Measurements from ENCODE around the gene CDKAL1. TPM values are rescaled to one million over a fixed set of nuclear protein-coding genes. Genes with fewer than 3 reads are reported as not detected.

Gene CDKAL1
- total and polyA plus RNA-seq, 11 donors: 3.2 to 14.3 (median 9.3) TPM

DNA sequence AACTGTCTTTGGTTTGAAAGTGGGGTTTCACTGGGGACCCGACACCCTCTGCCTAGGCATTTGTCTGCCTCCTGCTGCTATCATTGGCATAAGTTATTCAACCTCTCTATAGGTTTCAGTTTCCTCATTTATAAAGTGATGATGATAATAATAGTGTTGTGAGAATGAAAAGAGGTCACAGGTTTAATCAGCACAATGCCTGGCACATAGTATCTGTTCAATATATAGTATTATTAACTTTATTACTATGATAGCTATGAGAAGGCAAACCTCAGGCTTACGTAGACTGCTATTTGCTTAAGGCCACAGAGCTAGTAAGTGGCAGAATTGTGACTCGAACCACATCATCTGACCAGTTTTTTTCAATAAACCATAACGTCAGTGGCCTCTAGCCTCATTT is 256.8 kb downstream of the CDKAL1 start:
- peaks cover 0 to 17% (median 0%) of the 10 kb centered on the region in 12 donors for H3K4me1 ChIP-seq
- WGBS, 4 donors: 92 to 98% (median 95%) methylated on average over 4 of the region's 4 CpGs
- no peak overlapping the region for H3K27ac ChIP-seq
- ATAC-seq (no peak), DNase-seq (no peak)
- intact Hi-C loops (cut with DNase I): loop anchor here in 2 of 10 donors (5.0 to 10.0 kb wide), 2 partner anchors 794 to 796 kb away; no protein-coding TSS in a partner anchor
- no peak for TF ChIP-seq POLR2A (IDR thresholded peaks at IDR 0.05)
- TF ChIP-seq, protein P1, sequence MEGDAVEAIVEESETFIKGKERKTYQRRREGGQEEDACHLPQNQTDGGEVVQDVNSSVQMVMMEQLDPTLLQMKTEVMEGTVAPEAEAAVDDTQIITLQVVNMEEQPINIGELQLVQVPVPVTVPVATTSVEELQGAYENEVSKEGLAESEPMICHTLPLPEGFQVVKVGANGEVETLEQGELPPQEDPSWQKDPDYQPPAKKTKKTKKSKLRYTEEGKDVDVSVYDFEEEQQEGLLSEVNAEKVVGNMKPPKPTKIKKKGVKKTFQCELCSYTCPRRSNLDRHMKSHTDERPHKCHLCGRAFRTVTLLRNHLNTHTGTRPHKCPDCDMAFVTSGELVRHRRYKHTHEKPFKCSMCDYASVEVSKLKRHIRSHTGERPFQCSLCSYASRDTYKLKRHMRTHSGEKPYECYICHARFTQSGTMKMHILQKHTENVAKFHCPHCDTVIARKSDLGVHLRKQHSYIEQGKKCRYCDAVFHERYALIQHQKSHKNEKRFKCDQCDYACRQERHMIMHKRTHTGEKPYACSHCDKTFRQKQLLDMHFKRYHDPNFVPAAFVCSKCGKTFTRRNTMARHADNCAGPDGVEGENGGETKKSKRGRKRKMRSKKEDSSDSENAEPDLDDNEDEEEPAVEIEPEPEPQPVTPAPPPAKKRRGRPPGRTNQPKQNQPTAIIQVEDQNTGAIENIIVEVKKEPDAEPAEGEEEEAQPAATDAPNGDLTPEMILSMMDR (IDR thresholded peaks at IDR 0.05): no peak
- H3K9me3 ChIP-seq: peaks cover 0 to 2% (median 0%) of the 10 kb centered on the region in 12 donors
- no peaks in the 10 kb centered on the region for H3K27me3 ChIP-seq
- no peak overlapping the region for H3K4me3 ChIP-seq
- H3K36me3 ChIP-seq: no peaks in the 10 kb centered on the region

DNA sequence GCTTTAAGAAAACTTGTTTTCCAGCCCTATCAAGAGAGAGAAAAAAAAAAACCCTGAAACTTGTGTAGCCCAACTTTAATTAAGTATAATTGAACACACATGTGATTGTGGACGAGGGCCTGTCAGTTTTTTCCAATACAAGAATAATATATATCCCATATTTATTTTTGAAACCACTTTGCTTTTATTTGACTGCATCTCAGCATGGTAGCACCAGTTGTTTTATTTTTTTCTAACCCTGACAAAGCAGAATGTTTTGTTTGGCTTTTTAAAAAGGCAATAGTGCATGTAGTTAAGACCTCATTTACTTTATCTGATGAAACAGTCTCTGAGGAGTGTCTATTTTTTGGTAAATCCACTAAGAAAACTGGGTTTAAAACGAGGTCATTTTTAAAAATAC is 257.7 kb downstream of the CDKAL1 start:
- H3K27me3 ChIP-seq: no peaks in the 10 kb centered on the region
- 62 to 78% (median 69%) methylated on average over 2 of the region's 2 CpGs for WGBS, 4 donors
- no peak for ATAC-seq
- peak overlapping the region in 1 of 12 donors; percentile 4 for H3K27ac ChIP-seq
- intact Hi-C loops (cut with DNase I): loop anchor here in 2 of 10 donors (5.0 to 10.0 kb wide), 2 partner anchors 793 to 795 kb away; no protein-coding TSS in a partner anchor
- H3K9me3 ChIP-seq: peaks cover 0 to 2% (median 0%) of the 10 kb centered on the region in 12 donors
- DNase-seq: no peak
- H3K4me1 ChIP-seq: peaks cover 0 to 17% (median 0%) of the 10 kb centered on the region in 12 donors
- H3K4me3 ChIP-seq: no peak overlapping the region
- H3K36me3 ChIP-seq: no peaks in the 10 kb centered on the region
- no peak for TF ChIP-seq POLR2A (IDR thresholded peaks at IDR 0.05)
- TF ChIP-seq, protein P1 (IDR thresholded peaks at IDR 0.05): no peak

DNA sequence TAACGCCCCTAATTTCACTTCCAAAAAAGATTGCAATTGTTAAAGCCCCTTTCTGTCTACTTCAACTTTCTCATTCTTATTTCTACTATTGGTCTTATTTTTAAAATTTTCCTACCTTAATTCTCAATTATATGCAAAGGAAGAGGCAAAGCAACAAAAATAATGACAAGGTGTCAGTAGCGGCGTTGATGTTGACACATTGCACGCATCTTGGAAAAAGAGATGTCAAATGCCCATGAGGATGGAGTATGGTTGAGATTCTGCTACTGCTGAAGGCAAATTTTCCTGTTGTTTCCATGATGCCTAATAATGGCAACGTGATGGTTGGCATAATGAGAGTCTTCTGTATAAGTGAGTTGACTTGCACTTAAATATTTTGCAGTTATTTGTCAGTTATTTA is 258.9 kb downstream of the CDKAL1 start:
- intact Hi-C loops (cut with DNase I): loop anchor here in 2 of 10 donors (5.0 to 10.0 kb wide), 2 partner anchors 792 to 794 kb away; no protein-coding TSS in a partner anchor
- Histone ChIP-seq H3K27ac (no peak overlapping the region), H3K9me3 (peaks cover 0 to 2% (median 0%) of the 10 kb centered on the region in 12 donors), H3K27me3 (no peaks in the 10 kb centered on the region), H3K4me3 (no peak overlapping the region), H3K36me3 (no peaks in the 10 kb centered on the region), H3K4me1 (peaks cover 0 to 17% (median 0%) of the 10 kb centered on the region in 12 donors)
- TF ChIP-seq, protein P1 (IDR thresholded peaks at IDR 0.05): no peak
- TF ChIP-seq POLR2A (IDR thresholded peaks at IDR 0.05): no peak
- 76 to 89% (median 77%) methylated on average over 5 of the region's 5 CpGs for whole genome bisulfite sequencing, 4 donors
- ATAC-seq (no peak), DNase-seq (no peak)

DNA sequence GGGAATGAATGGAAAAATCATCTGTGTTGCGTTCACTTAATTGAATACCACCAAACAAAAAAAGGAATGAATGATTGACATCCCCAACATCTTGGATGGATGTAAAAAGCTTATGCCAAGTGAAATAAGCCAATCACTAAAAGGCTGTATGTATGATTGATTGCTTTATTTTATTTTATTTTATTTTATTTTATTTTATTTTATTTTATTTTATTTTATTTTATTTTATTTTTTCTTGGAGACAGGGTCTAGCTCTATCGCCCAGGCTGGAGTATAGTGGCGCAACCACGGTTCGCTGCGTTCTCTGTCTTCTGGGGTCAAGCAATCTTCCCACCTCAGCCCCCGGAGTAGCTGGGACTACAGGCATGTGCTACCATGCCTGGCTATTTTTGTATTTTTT is 263.3 kb downstream of the CDKAL1 start:
- WGBS, 4 donors: 96 to 97% (median 96%) methylated on average over 7 of the region's 7 CpGs

More for the DNA sequence above, 263.3 kb downstream of the CDKAL1 start:
- Histone ChIP-seq H3K4me1 (peaks cover 0 to 3% (median 0%) of the 10 kb centered on the region in 12 donors), H3K27me3 (no peaks in the 10 kb centered on the region), H3K4me3 (no peak overlapping the region), H3K27ac (no peak overlapping the region), H3K36me3 (peaks cover 0 to 3% (median 0%) of the 10 kb centered on the region in 9 donors), H3K9me3 (peaks cover 0 to 2% (median 0%) of the 10 kb centered on the region in 12 donors)
- DNase-seq (no peak), ATAC-seq (no peak)
- TF ChIP-seq, protein P1 (IDR thresholded peaks at IDR 0.05): no peak
- no peak for TF ChIP-seq POLR2A (IDR thresholded peaks at IDR 0.05)
- intact Hi-C loops (cut with DNase I): loop anchor here in 1 of 10 donors (10.0 kb wide), 1 partner anchor 787 kb away; no protein-coding TSS in a partner anchor
